Upper lobe of left lung (tissue), 4 donors: ENCODE data around the gene GNA12.

Experiments
- EP300 ChIP-seq, 4 donors: sonication (generic); formaldehyde crosslinking; IDR thresholded peaks; one replicate each; pipeline ENCODE4 v1.5.1; 2017; ENCODE audit warnings: antibody characterized with exemption in 4 of 4, control low read depth in 2 of 4
- POLR2A ChIP-seq, 4 donors: fragments of 450-650 bp; IDR thresholded peaks; one replicate each; pipeline ENCODE4 v1.5.1; 2016 to 2017; ENCODE audit warnings: antibody characterized with exemption in 4 of 4, mild to moderate bottlenecking in 2 of 4
- POLR2AphosphoS5 ChIP-seq, 2 donors: sonication (generic); formaldehyde crosslinking; IDR thresholded peaks; one replicate each; pipeline ENCODE4 v1.5.1; 2017; ENCODE audit warnings: antibody characterized with exemption in 2 of 2
- TF ChIP-seq, protein P1 (sequence below), 6 experiments: fragments of 450-650 bp in 4 of 6; fragments of 200-600 bp in 2 of 6; sonication (generic) in 2 of 6; IDR thresholded peaks; one replicate each; pipeline ENCODE4 v1.5.1; 2016 to 2019; ENCODE audit warnings: antibody characterized with exemption in 6 of 6

DNA sequence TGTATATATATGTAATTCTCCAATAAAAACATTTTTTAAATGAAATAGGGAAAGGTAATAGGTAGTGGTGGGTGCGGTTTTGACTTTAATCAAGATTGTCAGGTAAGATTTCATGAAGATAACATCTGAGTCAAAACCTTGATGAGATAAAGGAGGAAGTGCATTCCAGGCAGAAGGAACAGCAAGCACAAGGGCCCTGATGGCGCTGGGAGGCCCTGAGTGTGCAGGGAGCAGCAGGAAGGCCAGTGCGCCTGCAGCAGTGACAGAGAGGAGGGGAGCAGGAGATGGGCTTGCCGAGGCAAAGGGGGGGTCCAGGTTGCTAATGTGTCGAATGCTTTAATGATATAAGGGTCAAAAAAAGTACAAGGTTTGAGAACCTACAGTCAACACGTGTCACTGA, 69.8 kb downstream of the GNA12 start:
- TF ChIP-seq, protein P1, sequence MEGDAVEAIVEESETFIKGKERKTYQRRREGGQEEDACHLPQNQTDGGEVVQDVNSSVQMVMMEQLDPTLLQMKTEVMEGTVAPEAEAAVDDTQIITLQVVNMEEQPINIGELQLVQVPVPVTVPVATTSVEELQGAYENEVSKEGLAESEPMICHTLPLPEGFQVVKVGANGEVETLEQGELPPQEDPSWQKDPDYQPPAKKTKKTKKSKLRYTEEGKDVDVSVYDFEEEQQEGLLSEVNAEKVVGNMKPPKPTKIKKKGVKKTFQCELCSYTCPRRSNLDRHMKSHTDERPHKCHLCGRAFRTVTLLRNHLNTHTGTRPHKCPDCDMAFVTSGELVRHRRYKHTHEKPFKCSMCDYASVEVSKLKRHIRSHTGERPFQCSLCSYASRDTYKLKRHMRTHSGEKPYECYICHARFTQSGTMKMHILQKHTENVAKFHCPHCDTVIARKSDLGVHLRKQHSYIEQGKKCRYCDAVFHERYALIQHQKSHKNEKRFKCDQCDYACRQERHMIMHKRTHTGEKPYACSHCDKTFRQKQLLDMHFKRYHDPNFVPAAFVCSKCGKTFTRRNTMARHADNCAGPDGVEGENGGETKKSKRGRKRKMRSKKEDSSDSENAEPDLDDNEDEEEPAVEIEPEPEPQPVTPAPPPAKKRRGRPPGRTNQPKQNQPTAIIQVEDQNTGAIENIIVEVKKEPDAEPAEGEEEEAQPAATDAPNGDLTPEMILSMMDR (IDR thresholded peaks at IDR 0.05): no peak
- TF ChIP-seq POLR2A (IDR thresholded peaks at IDR 0.05): no peak
- no peak for TF ChIP-seq POLR2AphosphoS5 (IDR thresholded peaks at IDR 0.05)
- TF ChIP-seq EP300 (IDR thresholded peaks at IDR 0.05): no peak
